Upper lobe of right lung (tissue), 1 donor: Measurements from ENCODE around the gene CYFIP1. TPM values are rescaled to one million over a fixed set of nuclear protein-coding genes. Genes with fewer than 3 reads are reported as not detected.

Source experiments
- ATAC-seq: fragments of 200-7000 bp; cut with Tn5 transposase; one replicate; pipeline ENCODE4 v1.9.1; 2020; ENCODE audit warnings: mild to moderate bottlenecking, moderate library complexity
- DNase-seq: peaks from one replicate; pipeline ENCODE4 v3.0.0-alpha.2; 2020
- H3K27ac ChIP-seq: fragments of 200-600 bp; one replicate; pipeline ENCODE4 v1.8.0; 2022
- H3K27me3 ChIP-seq: fragments of 200-600 bp; one replicate; pipeline ENCODE4 v1.8.0; 2022; ENCODE audit warnings: mild to moderate bottlenecking
- H3K36me3 ChIP-seq: fragments of 200-600 bp; one replicate; pipeline ENCODE4 v1.8.0; 2022
- H3K4me1 ChIP-seq: fragments of 200-600 bp; one replicate; pipeline ENCODE4 v1.8.0; 2022
- H3K4me3 ChIP-seq: fragments of 200-600 bp; one replicate; pipeline ENCODE4 v1.8.0; 2022; ENCODE audit warnings: mild to moderate bottlenecking
- H3K9me3 ChIP-seq: fragments of 200-600 bp; one replicate; pipeline ENCODE4 v1.8.0; 2022
- intact Hi-C: fragments of 100-400 bp; cut with DNase I; formaldehyde crosslinking; loops from one replicate; pipeline ENCODE4 v1.11.0; 2022
- total RNA-seq: library from RNA; stranded (reverse); fragmentation: NEBNext Ultra II Directional; extraction: Animal tissue kit (Norgen Biotek cat#: 25700); gene quantifications from one replicate; pipeline ENCODE4 v1.2.1, GENCODE V29; 2021
- TF ChIP-seq, protein P1 (sequence below): fragments of 200-600 bp; IDR thresholded peaks from one replicate; pipeline ENCODE4 v1.8.0; 2022; ENCODE audit warnings: antibody characterized with exemption
- donor health status: DM: no; HTN: yes; CAD: no; lungs with severe emphysema.

Gene CYFIP1
- total RNA-seq, 1 donor from 2014 or later, result 139 TPM

DNA sequence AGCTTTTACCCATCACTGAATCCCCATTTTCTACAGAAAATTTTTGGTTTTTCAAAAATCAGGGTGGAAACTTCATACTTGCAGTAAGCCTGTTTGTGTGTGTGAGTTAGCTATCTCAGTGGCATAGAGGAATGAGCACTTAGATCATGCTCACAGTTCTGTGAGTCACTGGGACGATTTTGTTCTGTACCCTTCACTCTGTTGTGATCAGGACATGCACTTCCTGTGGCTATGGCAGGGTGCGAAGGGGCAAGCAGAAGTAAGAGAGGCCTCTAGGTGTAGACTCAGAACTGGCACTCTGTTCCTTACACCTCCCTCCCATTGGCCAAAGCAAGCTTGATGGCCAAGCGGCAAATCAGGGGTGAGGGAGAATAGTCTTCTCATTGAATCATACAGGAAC, 130.1 kb downstream of the CYFIP1 start:
- DNase-seq, result no peak
- intact Hi-C loops, result no loop called here
- Histone ChIP-seq H3K9me3 (no peaks in the 10 kb centered on the region), H3K27ac (no peak overlapping the region), H3K36me3 (peaks cover 71% of the 10 kb centered on the region), H3K4me1 (no peaks in the 10 kb centered on the region), H3K4me3 (no peak overlapping the region), H3K27me3 (no peaks in the 10 kb centered on the region)
- TF ChIP-seq, protein P1, sequence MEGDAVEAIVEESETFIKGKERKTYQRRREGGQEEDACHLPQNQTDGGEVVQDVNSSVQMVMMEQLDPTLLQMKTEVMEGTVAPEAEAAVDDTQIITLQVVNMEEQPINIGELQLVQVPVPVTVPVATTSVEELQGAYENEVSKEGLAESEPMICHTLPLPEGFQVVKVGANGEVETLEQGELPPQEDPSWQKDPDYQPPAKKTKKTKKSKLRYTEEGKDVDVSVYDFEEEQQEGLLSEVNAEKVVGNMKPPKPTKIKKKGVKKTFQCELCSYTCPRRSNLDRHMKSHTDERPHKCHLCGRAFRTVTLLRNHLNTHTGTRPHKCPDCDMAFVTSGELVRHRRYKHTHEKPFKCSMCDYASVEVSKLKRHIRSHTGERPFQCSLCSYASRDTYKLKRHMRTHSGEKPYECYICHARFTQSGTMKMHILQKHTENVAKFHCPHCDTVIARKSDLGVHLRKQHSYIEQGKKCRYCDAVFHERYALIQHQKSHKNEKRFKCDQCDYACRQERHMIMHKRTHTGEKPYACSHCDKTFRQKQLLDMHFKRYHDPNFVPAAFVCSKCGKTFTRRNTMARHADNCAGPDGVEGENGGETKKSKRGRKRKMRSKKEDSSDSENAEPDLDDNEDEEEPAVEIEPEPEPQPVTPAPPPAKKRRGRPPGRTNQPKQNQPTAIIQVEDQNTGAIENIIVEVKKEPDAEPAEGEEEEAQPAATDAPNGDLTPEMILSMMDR, result no peak
- no peak for ATAC-seq

DNA sequence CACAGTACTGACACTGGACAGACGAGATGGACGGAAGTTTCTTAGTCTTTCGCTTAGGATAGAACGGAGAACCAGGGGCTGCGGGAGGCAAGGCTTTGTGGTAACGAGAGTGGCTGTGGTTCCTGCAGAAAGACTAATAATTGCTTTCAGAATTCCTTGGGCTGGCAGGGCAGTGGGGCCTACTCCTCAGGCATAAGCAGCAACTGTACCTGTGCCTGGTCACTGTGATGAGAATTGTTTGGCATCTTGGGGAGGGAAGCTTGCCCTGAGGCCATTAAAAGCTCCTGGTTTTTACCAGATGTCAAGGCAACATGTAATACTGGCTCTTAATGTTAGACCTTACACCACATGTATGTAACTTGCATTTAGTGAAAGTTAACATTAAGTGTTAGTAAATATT, 134.1 kb downstream of the CYFIP1 start:
- peaks cover under 1% of the 10 kb centered on the region for H3K4me1 ChIP-seq
- intact Hi-C loops, result no loop called here
- H3K27ac ChIP-seq, result no peak overlapping the region
- DNase-seq (no peak), ATAC-seq (no peak)
- H3K9me3 ChIP-seq, result no peaks in the 10 kb centered on the region
- peaks cover 51% of the 10 kb centered on the region for H3K36me3 ChIP-seq
- TF ChIP-seq, protein P1, result no peak
- H3K27me3 ChIP-seq, result no peaks in the 10 kb centered on the region
- no peak overlapping the region for H3K4me3 ChIP-seq

DNA sequence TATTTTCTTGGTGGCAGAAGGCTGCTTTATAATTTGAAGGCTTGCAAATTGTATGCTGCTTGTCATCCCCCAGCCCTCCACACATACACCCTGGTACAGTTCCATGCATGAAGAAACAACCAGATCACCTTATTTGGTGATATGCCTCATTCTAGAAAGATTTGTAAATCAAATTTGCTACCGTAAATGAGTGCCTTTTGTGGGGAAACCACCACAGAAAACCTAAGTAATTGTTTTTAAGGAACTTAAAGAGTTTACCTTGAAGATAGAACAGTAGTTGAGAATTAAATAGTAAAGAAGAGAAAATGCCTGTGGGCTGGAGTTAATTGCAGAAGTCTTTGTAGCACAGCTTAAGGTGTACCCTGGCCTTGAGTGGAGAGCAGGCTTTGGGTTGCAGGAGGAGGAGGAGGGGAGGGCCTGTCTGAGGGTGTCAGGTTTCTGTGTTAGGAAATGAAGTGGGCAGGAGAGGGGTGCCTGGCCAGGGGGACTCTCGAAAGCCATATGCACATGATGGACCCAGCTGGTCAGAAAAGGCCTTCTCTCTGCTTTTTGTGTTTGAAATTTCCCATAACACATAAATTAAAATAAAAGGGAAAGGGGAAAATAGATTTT, 134.8 kb downstream of the CYFIP1 start:
- peaks cover 45% of the 10 kb centered on the region for H3K36me3 ChIP-seq
- TF ChIP-seq, protein P1, result no peak
- intact Hi-C loops, result no loop called here
- no peak for DNase-seq
- H3K27ac ChIP-seq, result no peak overlapping the region
- peak; percentile 84 for ATAC-seq
- H3K4me3 ChIP-seq, result no peak overlapping the region
- no peaks in the 10 kb centered on the region for H3K27me3 ChIP-seq
- H3K9me3 ChIP-seq, result no peaks in the 10 kb centered on the region
- H3K4me1 ChIP-seq, result peaks cover 7% of the 10 kb centered on the region

DNA sequence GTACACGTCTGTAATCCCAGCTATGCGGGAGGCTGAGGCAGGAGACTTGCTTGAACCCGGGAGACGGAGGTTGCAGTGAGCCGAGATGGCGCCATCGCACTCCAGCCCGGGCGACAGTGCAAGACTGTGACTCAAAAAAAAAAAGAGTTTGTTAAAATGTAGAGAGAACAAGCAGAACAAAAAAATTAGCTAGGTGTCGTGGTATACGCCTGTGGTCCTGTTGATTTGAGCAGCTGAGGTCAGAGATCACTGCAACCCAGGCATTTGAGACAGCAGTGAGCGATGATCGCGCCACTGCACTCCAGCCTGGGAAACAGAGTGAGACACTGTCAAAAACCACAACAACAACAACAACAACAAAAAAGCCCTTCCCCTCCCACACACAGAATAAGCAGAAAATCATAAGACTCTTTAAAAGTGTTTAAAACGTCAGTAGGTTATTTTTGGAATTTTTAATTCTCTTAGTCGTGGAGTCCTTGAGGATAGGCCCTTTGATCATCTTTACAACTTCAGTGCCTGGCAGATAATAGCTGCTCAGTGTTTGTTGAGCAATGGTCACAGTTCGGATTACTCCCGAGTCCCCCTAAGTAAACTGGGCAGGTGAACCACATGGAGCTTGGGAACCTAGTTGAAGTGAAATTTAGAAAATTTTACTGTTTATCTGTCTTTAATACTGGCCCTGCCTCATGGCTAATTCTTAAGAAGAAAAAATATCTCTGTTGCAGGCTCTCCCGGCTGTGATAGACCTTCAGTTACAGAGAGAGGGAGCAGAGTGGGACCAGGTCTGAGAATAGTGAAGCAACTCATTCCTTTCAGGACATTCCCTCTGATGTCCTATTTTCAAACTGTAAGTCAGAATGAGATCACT, 135.5 kb downstream of the CYFIP1 start:
- Histone ChIP-seq H3K27me3 (no peaks in the 10 kb centered on the region), H3K36me3 (peaks cover 45% of the 10 kb centered on the region), H3K4me3 (no peak overlapping the region), H3K9me3 (no peaks in the 10 kb centered on the region), H3K4me1 (peaks cover 14% of the 10 kb centered on the region), H3K27ac (no peak overlapping the region)
- ATAC-seq (no peak), DNase-seq (no peak)
- TF ChIP-seq, protein P1, result no peak
- intact Hi-C loops, result no loop called here

DNA sequence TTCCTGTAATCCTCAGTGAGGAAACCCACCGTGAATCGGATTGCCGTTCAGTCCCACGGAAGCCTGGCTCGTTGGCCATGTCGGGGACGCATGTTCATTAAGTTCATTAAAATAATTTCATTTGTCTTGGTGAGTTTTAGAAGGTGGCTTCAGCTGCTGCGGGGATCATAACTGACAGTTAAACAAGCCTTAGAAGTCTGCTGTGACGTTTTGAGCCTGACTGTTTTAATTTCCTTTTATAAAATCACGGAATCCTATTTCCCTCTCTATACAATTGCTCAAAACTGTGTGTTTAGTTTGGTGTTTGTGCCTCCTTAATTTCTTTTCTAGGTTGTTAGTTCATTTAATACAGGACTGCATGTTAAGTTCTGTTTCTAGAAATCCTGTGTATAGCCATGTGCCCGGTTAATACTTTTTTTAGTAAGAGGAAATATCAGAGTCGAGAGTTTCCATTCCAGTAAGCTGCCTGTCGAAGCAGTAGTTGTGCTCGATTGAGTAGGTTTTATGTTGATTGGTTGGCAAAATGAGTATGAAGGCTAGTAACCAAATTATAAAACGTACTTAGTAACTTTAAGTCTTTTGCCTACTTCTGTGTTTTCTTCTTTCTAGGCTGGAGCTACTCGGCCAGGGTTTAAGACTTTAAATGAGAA, 141.0 kb downstream of the CYFIP1 start:
- Histone ChIP-seq H3K9me3 (no peaks in the 10 kb centered on the region), H3K27ac (peak overlapping the region; percentile 94), H3K27me3 (no peaks in the 10 kb centered on the region), H3K4me1 (peaks cover 17% of the 10 kb centered on the region), H3K4me3 (peak overlapping the region; percentile 70), H3K36me3 (peaks cover 14% of the 10 kb centered on the region)
- TF ChIP-seq, protein P1, result no peak
- no peak for ATAC-seq
- intact Hi-C loops, result no loop called here
- no peak for DNase-seq
